Vagina (tissue), 2 donors: ENCODE data around the gene KCNF1.

ENCODE experiments used
- CTCF ChIP-seq, 3 experiments: fragments of 450-650 bp in 2 of 3; fragments of 200-600 bp in 1 of 3; sonication (generic) in 1 of 3; IDR thresholded peaks; one replicate each; pipeline ENCODE4 v1.5.1; 2017 to 2019; ENCODE audit warnings: antibody characterized with exemption in 3 of 3, mild to moderate bottlenecking in 2 of 3, moderate library complexity in 2 of 3
- POLR2AphosphoS5 ChIP-seq, 2 donors: sonication (generic); formaldehyde crosslinking; IDR thresholded peaks; one replicate each; pipeline ENCODE4 v1.9.0; 2017; ENCODE audit warnings: antibody characterized with exemption in 2 of 2, mild to moderate bottlenecking in 2 of 2, low read depth in 1 of 2; ENCODE audit not compliant: insufficient read depth in 1 of 2

DNA sequence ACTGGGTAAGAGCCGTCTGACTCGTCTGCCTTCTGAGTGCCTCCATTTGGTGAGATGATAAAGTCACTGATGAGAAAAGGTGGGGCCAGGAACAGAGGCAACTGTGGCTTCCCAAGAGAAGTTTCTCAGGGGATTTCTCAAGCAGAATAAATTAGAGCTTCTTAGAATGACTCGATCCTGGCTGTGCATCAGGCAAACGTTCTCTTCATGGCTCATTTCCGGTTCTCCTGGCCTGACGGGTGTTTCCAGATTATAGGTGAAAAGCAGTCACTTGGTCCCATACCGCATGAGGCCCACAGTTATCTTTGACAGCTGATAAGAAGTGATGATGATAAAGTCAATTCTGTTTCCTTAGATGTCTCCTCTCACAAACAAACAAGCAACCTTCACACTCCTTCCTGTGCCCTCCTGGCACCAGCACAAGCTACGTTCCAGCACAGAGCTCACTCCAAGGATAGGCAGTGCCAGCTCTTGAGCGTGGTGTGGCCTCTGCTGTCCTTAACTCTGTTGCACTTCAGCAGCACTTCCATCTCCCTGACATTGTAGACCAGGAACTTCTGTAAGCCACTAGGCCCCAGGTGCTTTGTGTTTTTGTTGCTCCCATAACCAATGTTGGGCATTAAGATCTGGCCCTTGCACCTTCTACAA, 37.8 kb upstream of the KCNF1 start:
- no peak for TF ChIP-seq CTCF (IDR thresholded peaks at IDR 0.05)
- no peak for TF ChIP-seq POLR2AphosphoS5 (IDR thresholded peaks at IDR 0.05; ENCODE audit: insufficient read depth in 1 of 2, low read depth in 1 of 2)
